Neural cell (in vitro differentiated cells): ENCODE data around the gene SRSF2. TPM values are rescaled to one million over a fixed set of nuclear protein-coding genes. Genes with fewer than 3 reads are reported as not detected.
"Not testable (repeated sequence)": the region's sequence is repeated elsewhere in the genome, so short reads cannot be mapped to it uniquely, and the experiment has no call there.

Experiments used
- H2AFZ ChIP-seq: fragments of 200-600, 300-800 bp; sonication (generic), shearing (Covaris generic); 2 replicates; pipeline ENCODE4 v1.6.0; 2014; ENCODE audit warnings: low read depth, mild to moderate bottlenecking, antibody characterized with exemption, low read length, moderate library complexity
- H3F3A ChIP-seq: fragments of 200-600 bp; shearing (Covaris generic); 2 replicates; pipeline ENCODE4 v1.6.1; 2016; ENCODE audit warnings: mild to moderate bottlenecking, moderate library complexity, mixed read lengths, antibody characterized with exemption, low read length; ENCODE audit not compliant: insufficient read depth, poor library complexity, severe bottlenecking
- H3K27ac ChIP-seq: fragments of 200-600, 300-800 bp; sonication (generic), shearing (Covaris generic); 2 replicates; pipeline ENCODE4 v1.5.1; 2014; ENCODE audit warnings: mild to moderate bottlenecking, low read length, moderate library complexity
- H3K27me3 ChIP-seq: fragments of 300-800, 200-600 bp; sonication (generic), shearing (Covaris generic); 2 replicates; pipeline ENCODE4 v1.6.0; 2014; ENCODE audit warnings: mild to moderate bottlenecking, low read depth, low read length, moderate library complexity; ENCODE audit not compliant: insufficient read depth
- H3K36me3 ChIP-seq: fragments of 300-800, 200-600 bp; sonication (generic), shearing (Covaris generic); 2 replicates; pipeline ENCODE4 v1.5.1; 2014; ENCODE audit warnings: mild to moderate bottlenecking, antibody characterized with exemption, low read length, moderate library complexity; ENCODE audit not compliant: insufficient read depth
- H3K4me2 ChIP-seq: fragments of 300-800, 200-600 bp; sonication (generic), shearing (Covaris generic); 2 replicates; pipeline ENCODE4 v1.6.0; 2014; ENCODE audit warnings: mild to moderate bottlenecking, low read length
- H3K4me3 ChIP-seq: fragments of 300-800, 200-600 bp; sonication (generic), shearing (Covaris generic); 2 replicates; pipeline ENCODE4 v1.5.1; 2014; ENCODE audit warnings: mild to moderate bottlenecking, low read length, moderate library complexity
- H3K79me2 ChIP-seq: fragments of 200-600 bp; shearing (Covaris generic); replicated peaks from 2 replicates; pipeline ENCODE4 v1.6.0; 2014; ENCODE audit warnings: mild to moderate bottlenecking, low read length, moderate library complexity; ENCODE audit not compliant: insufficient read depth
- H3K9ac ChIP-seq: fragments of 300-800, 200-600 bp; sonication (generic), shearing (Covaris generic); 2 replicates; pipeline ENCODE4 v1.6.1; 2016; ENCODE audit warnings: mild to moderate bottlenecking, low read length, mixed read lengths
- H3K9me2 ChIP-seq: fragments of 200-600 bp; shearing (Covaris generic); 2 replicates; pipeline ENCODE4 v1.6.1; 2016; ENCODE audit warnings: mild to moderate bottlenecking, low read length, mixed read lengths; ENCODE audit not compliant: insufficient read depth
- H3K9me3 ChIP-seq: fragments of 200-600, 300-800 bp; sonication (generic), shearing (Covaris generic); 2 replicates; pipeline ENCODE4 v1.6.1; 2016; ENCODE audit warnings: mild to moderate bottlenecking, mixed run types, low read length, moderate library complexity, mixed read lengths
- H4K20me1 ChIP-seq: fragments of 200-600 bp; shearing (Covaris generic); 2 replicates; pipeline ENCODE4 v1.6.1; 2016; ENCODE audit warnings: mild to moderate bottlenecking, mixed run types; ENCODE audit not compliant: insufficient read depth
- CTCF ChIP-seq: fragments of 450-650 bp; IDR thresholded peaks from 2 replicates; pipeline ENCODE4 v1.5.1; 2014; ENCODE audit warnings: antibody characterized with exemption, mild to moderate bottlenecking, moderate library complexity; ENCODE audit not compliant: poor library complexity, severe bottlenecking
- EP300 ChIP-seq: fragments of 450-650 bp; conservative IDR thresholded peaks from 2 replicates; pipeline ENCODE4 v1.6.1; 2014; ENCODE audit warnings: antibody characterized with exemption, mild to moderate bottlenecking, moderate library complexity; ENCODE audit not compliant: poor library complexity, severe bottlenecking
- EZH2 ChIP-seq: fragments of 200-600, 300-800 bp; shearing (Covaris generic), sonication (generic); IDR thresholded peaks from 2 replicates; pipeline ENCODE4 v1.6.1; 2014; ENCODE audit warnings: antibody characterized with exemption, low read length, borderline replicate concordance, mild to moderate bottlenecking; ENCODE audit not compliant: insufficient read depth, poor library complexity, severe bottlenecking
- MXI1 ChIP-seq: fragments of 450-650 bp; conservative IDR thresholded peaks from 2 replicates; pipeline ENCODE4 v1.6.1; 2014; ENCODE audit warnings: antibody characterized with exemption, mild to moderate bottlenecking; ENCODE audit not compliant: poor library complexity, severe bottlenecking
- POLR2AphosphoS5 ChIP-seq: IDR thresholded peaks from 2 replicates; pipeline ENCODE4 v1.6.1; 2012
- RAD21 ChIP-seq: fragments of 450-650 bp; conservative IDR thresholded peaks from 2 replicates; pipeline ENCODE4 v1.6.1; 2014; ENCODE audit warnings: antibody characterized with exemption, mild to moderate bottlenecking, moderate library complexity
- REST ChIP-seq: IDR thresholded peaks from 2 replicates; pipeline ENCODE4 v1.6.1; 2012; ENCODE audit warnings: borderline replicate concordance
- SMC3 ChIP-seq: fragments of 450-650 bp; conservative IDR thresholded peaks from 2 replicates; pipeline ENCODE4 v1.6.1; 2014; ENCODE audit warnings: antibody characterized with exemption, mild to moderate bottlenecking, moderate library complexity; ENCODE audit not compliant: poor library complexity
- TAF1 ChIP-seq: IDR thresholded peaks from 2 replicates; pipeline ENCODE4 v1.6.1; 2012; ENCODE audit warnings: low read depth
- polyA plus RNA-seq: library from polyadenylated mRNA; depleted of rRNA; stranded (reverse); fragments of >200 nt; gene quantifications from 2 replicates; pipeline ENCODE4 v1.2.3, GENCODE V29; 2014

Gene SRSF2
- polyA plus RNA-seq, 1 donor from 2014 or later = 355 TPM

GRCh38 chr17:76710863-76711611 lies 26.1 kb downstream of the SRSF2 start, which contains the start of gene MXRA7:
Gene MXRA7, minus strand, starts transcription at chr17:76710965. Its CDS starts 19 bp downstream, at chr17:76710946.
- no peaks in the 10 kb centered on the region for H3K27me3 ChIP-seq
- no peaks in the 10 kb centered on the region for H3K9me3 ChIP-seq
- peak within 1 kb of the TSS; percentile 79 for H3K4me3 ChIP-seq
- no peaks in the 10 kb centered on the region for H3K9me2 ChIP-seq
- peak within 1 kb of the TSS; percentile 63 for H3K27ac ChIP-seq
- H3K79me2 ChIP-seq = peaks cover 6% of the 10 kb centered on the region
- peak within 1 kb of the TSS; percentile 87 for H3K4me2 ChIP-seq
- peak within 1 kb of the TSS; percentile 30 for H2AFZ ChIP-seq
- peaks cover 4% of the 10 kb centered on the region for H3K36me3 ChIP-seq
- H3F3A ChIP-seq = no peaks in the 10 kb centered on the region
- H3K9ac ChIP-seq = peak within 1 kb of the TSS; percentile 73
- H4K20me1 ChIP-seq = no peaks in the 10 kb centered on the region
- TF ChIP-seq MXI1 (no peak), CTCF (no peak), SMC3 (no peak), POLR2AphosphoS5 (peak; percentile 43), EZH2 (no peak)

- H3K9me2 ChIP-seq, H3F3A ChIP-seq, H4K20me1 ChIP-seq, H3K9me3 ChIP-seq, H3K27me3 ChIP-seq, H3K36me3 ChIP-seq: not testable (repeated sequence)
- peak overlapping the region; percentile 8 for H2AFZ ChIP-seq
- peak overlapping the region; percentile 87 for H3K4me2 ChIP-seq
- peak; percentile 67 for TF ChIP-seq MXI1
- H3K4me3 ChIP-seq = peak overlapping the region; percentile 79
- H3K27ac ChIP-seq = peak overlapping the region; percentile 61
- peak overlapping the region; percentile 73 for H3K9ac ChIP-seq
- H3K79me2 ChIP-seq = peaks cover 13% of the 10 kb centered on the region
Observed at GRCh38 chr17:76709951-76710862, 26.9 kb downstream of the SRSF2 start.

GRCh38 chr17:76709077-76709950 lies 27.8 kb downstream of the SRSF2 start:
- H3K4me2 ChIP-seq = peak overlapping the region; percentile 87
- no peaks in the 10 kb centered on the region for H3F3A ChIP-seq
- no peaks in the 10 kb centered on the region for H3K36me3 ChIP-seq
- H2AFZ ChIP-seq = no peak overlapping the region
- H3K9me3 ChIP-seq = no peaks in the 10 kb centered on the region
- peak overlapping the region; percentile 79 for H3K4me3 ChIP-seq
- H4K20me1 ChIP-seq = no peaks in the 10 kb centered on the region
- H3K27me3 ChIP-seq = no peaks in the 10 kb centered on the region
- H3K9me2 ChIP-seq = no peaks in the 10 kb centered on the region
- peak overlapping the region; percentile 61 for H3K27ac ChIP-seq
- H3K79me2 ChIP-seq = peaks cover 18% of the 10 kb centered on the region
- TF ChIP-seq TAF1 (no peak), POLR2AphosphoS5 (peak; percentile 28), EP300 (no peak), REST (no peak), RAD21 (no peak)
- H3K9ac ChIP-seq = peak overlapping the region; percentile 73
